ENCODE measurements around the gene WNT5B. TPM values are rescaled to one million over a fixed set of nuclear protein-coding genes. Genes with fewer than 3 reads are reported as not detected.

WNT5B gene
- total RNA-seq, 1 donor, result 16.6 TPM

DNA sequence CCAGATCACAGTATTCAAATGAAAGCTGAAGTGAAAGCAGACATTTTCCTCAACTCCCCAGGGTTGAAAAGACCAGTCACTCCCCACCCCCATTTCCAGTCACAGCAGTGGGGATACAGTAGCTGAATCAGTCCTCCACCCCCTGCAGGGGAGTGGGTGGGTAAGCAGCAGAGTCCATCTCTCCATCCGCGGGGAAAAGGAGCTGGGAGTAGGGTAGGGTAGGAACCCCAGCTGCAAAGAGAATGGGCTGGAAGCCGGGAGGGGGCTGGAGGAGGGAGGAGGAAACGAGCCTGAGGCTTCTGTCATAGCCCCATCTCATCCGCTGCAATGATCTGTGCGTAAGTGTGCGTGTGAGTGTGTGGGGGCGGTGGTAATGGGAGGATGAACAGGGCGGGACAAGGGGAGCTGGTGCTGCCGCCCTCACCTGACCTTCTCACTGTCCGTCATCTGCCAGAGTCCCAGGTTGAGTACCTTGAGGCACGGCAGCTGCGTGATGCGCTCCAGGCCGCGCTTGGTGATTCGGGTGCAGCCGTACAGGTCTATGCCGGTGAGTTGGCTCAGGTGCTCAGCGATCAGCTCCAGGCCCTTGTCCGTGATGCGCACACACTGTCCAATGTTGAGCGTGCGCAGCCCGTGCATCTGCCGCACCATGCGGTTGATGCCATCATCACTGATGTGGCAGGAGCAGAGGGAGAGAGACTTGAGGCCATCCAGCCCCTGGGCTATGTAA is 36.4 kb upstream of the WNT5B start:
- H3K4me3 ChIP-seq (ENCODE audit: low read depth, low read length), result peak overlapping the region; percentile 82
- DNase-seq (ENCODE audit: low read depth), result no peak
- TF ChIP-seq, protein P1, sequence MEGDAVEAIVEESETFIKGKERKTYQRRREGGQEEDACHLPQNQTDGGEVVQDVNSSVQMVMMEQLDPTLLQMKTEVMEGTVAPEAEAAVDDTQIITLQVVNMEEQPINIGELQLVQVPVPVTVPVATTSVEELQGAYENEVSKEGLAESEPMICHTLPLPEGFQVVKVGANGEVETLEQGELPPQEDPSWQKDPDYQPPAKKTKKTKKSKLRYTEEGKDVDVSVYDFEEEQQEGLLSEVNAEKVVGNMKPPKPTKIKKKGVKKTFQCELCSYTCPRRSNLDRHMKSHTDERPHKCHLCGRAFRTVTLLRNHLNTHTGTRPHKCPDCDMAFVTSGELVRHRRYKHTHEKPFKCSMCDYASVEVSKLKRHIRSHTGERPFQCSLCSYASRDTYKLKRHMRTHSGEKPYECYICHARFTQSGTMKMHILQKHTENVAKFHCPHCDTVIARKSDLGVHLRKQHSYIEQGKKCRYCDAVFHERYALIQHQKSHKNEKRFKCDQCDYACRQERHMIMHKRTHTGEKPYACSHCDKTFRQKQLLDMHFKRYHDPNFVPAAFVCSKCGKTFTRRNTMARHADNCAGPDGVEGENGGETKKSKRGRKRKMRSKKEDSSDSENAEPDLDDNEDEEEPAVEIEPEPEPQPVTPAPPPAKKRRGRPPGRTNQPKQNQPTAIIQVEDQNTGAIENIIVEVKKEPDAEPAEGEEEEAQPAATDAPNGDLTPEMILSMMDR (IDR thresholded peaks at IDR 0.05; ENCODE audit: insufficient read depth, low read length), result peak; percentile 31

DNA sequence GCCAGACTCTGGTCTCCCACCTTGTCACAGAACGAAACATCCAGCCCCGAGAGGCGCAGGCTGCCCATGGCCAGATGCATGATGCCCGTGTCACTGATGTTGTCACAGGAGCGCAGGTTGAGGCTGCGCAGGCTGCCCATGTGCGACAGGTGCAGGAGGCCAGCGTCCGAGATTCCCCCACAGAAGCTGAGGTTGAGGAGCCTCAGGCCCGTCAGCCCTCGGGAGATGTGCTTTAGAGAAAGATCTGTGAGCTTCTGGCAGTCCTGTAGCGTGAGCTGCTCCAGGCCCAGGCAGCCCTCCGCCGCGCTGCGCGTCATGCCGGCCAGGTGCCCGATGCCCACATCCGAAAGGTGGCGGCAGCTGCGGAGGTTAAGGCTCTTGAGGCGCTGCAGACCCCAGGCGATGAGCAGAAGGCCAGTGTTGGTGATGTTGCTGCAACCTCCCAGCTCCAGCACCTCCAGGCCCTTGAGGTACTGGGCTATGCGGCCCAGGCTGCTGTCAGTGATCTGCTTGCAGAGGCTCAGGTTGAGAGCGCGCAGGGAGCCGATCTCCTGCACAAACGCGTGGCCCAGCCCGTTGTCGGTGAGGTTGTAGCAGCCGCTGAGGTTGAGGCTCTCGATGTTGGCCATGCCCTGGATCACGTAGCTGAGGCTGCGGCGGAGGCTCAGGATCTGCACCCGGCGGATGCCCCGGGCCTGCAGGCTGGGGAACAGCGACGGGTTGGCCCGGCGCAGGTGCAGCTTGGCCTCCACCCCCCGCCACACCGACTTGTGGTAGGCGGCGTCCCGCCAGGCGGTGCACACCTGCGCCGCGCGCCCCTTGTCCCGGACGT is 35.6 kb upstream of the WNT5B start:
- TF ChIP-seq, protein P1 (IDR thresholded peaks at IDR 0.05; ENCODE audit: insufficient read depth, low read length), result no peak
- peak overlapping the region; percentile 82 for H3K4me3 ChIP-seq (ENCODE audit: low read depth, low read length)
- DNase-seq (ENCODE audit: low read depth), result no peak

DNA sequence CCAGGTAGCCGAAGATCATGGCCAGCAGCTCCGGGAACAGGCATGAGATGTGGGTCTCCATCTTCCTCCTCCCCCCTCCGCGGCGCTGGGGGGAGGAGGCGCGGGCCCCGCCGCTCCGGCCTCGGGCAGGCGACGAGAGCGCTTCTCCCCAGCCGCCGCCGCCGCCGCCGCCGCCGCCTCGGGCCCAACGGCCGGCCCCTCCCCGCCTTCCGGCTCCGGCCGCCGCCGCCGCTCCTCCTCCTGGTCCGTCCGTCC is 35.1 kb upstream of the WNT5B start:
- DNase-seq (ENCODE audit: low read depth), result no peak
- TF ChIP-seq, protein P1 (IDR thresholded peaks at IDR 0.05; ENCODE audit: insufficient read depth, low read length), result no peak
- H3K4me3 ChIP-seq (ENCODE audit: low read depth, low read length), result peak overlapping the region; percentile 82

DNA sequence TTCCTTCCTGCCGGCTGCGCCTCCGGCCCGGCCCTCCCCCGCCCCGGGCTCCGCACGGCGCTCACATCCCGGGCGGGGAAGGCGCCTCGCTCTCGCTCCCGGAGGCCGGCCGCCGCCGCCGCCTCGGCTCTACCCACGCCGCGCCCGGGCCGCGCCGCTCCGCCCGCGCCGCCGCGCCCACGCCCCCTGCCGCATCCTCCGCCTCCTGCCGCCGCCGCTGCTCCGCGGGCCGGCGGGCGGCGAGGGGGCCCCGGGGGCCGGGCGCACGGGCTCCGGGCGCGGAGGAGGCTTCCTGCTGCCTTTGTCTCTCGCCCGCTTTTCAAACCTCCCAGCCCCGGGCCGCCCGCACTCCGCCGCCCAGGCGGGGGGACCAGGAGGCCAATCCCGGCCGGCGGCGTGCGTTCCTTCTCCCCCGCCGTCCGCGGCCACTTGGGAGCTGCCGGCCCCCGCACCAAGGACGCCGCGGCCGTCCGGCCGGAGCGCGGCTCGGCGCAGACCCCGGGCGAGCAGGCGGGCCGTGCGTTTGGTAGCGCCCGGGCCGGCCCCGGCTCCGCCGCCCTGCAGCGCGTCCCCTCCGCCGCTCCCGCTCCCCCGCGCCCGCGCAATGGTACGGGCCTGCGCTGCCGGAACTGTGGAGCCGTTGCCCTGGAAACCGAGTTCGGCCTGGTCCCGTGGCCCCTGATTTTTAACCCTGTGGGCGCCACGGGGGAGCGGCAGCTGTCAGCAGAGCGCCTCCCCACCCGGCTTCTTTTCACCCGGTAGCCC is 34.6 kb upstream of the WNT5B start, which contains the start of gene FBXL14:
Gene FBXL14, minus strand, starts transcription at position 321 of the 765 bp plus-strand sequence. CDS start 515 bp downstream, outside the sequence.
- peak within 1 kb of the TSS; percentile 82 for H3K4me3 ChIP-seq (ENCODE audit: low read depth, low read length)
- TF ChIP-seq, protein P1 (IDR thresholded peaks at IDR 0.05; ENCODE audit: insufficient read depth, low read length), result no peak
- peak; percentile 79 for DNase-seq (ENCODE audit: low read depth)

DNA sequence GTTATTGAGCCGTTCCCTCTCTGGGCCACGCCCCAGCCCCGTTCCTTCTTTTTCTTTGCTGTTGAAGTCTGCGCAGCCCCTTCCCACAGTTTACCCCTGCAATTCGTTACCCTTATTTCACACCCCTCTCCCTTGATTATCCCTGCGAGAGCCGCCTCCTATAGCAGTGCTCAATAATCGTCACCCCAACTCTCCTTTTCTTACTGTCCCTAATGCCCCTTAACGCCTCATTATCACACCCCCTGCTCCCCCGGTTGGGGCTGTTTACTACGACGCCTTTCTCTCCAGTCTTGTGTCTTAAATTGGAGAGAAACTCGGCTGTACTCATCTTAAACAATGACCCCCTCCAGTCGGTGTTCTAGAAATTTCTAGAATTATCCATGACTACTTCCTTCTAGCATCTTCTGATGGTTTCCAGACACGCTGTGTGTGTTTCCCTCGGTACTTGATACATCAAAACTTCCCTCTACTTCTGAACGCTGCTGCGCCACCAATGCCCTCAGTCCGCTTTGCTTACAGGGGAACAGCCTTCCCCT is 33.9 kb upstream of the WNT5B start:
- peak overlapping the region; percentile 82 for H3K4me3 ChIP-seq (ENCODE audit: low read depth, low read length)
- DNase-seq (ENCODE audit: low read depth), result no peak
- TF ChIP-seq, protein P1 (IDR thresholded peaks at IDR 0.05; ENCODE audit: insufficient read depth, low read length), result no peak

DNA sequence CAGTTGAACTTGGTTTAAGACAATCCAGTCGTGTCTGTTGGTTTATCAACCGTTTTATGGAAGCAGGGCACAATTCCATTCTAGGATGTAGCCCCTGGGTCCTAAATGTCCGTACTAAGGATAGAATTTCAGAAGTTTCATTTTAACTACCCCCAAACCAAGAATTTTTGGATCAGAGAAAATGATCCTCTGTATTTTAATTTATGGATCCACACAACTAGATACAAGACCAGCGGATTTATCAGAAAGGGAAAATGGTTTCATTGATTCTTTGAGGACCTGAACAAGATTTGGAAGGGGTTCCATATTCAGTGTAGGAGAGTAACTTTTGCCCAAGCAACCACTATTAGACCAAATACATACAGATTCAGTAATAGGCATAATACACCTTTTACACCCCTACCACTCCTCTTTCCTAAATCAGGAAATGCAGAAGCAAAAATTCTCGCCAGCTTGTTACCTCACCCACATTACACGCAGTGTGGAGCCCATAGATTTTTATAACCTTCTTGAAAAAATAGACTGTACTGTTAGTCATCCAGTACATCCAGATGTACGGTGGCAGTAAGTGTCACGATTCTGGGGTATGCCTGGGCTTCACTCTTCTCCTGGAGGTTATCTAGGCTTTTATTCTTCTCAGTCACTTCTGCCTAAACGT is 33.2 kb upstream of the WNT5B start:
- no peak overlapping the region for H3K4me3 ChIP-seq (ENCODE audit: low read depth, low read length)
- DNase-seq (ENCODE audit: low read depth), result no peak
- TF ChIP-seq, protein P1 (IDR thresholded peaks at IDR 0.05; ENCODE audit: insufficient read depth, low read length), result no peak

Data from fibroblast of the aortic adventitia (primary cell).